ENCODE measurements around the gene FAT1.

DNA sequence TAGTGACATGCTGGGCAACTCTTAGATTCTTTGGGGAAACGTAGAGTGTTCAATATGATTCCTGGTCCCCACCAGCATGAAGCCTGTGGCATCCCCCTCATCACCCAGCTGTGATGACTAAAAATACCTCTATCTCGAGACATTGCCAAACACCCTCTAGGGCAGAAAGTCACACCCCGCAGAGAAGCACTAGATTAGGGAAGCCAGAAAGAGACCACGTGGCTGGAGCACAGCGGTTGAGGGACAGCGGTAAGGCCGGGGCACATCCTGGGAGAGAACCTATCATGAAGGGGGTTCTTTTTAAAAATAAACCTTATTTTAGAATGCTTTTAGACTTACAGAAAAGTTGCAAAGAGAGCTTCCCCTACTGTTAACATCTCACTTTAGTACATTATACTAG lies 11.0 kb downstream of the FAT1 start:
- TF ChIP-seq, protein P1, sequence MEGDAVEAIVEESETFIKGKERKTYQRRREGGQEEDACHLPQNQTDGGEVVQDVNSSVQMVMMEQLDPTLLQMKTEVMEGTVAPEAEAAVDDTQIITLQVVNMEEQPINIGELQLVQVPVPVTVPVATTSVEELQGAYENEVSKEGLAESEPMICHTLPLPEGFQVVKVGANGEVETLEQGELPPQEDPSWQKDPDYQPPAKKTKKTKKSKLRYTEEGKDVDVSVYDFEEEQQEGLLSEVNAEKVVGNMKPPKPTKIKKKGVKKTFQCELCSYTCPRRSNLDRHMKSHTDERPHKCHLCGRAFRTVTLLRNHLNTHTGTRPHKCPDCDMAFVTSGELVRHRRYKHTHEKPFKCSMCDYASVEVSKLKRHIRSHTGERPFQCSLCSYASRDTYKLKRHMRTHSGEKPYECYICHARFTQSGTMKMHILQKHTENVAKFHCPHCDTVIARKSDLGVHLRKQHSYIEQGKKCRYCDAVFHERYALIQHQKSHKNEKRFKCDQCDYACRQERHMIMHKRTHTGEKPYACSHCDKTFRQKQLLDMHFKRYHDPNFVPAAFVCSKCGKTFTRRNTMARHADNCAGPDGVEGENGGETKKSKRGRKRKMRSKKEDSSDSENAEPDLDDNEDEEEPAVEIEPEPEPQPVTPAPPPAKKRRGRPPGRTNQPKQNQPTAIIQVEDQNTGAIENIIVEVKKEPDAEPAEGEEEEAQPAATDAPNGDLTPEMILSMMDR (IDR thresholded peaks at IDR 0.05): no peak
- TF ChIP-seq POLR2A (IDR thresholded peaks at IDR 0.05) (no peak), POLR2AphosphoS5 (IDR thresholded peaks at IDR 0.05; ENCODE audit: insufficient read depth in 1 of 2, low read depth in 1 of 2) (no peak)
